Stimulated activated CD4-positive, alpha-beta T cell treated with anti-CD3 and anti-CD28 coated beads, Interleukin-15, amount 100 ng/mL, for 1 hour (primary cell): ENCODE results near the gene EDAR.

Experiments
- DNase-seq, 2 donors: peaks; one replicate each; pipeline ENCODE4 v3.0.0-alpha.2; 2020; ENCODE audit warnings: low read depth in 1 of 2, low spot score in 1 of 2

Gene EDAR

DNA sequence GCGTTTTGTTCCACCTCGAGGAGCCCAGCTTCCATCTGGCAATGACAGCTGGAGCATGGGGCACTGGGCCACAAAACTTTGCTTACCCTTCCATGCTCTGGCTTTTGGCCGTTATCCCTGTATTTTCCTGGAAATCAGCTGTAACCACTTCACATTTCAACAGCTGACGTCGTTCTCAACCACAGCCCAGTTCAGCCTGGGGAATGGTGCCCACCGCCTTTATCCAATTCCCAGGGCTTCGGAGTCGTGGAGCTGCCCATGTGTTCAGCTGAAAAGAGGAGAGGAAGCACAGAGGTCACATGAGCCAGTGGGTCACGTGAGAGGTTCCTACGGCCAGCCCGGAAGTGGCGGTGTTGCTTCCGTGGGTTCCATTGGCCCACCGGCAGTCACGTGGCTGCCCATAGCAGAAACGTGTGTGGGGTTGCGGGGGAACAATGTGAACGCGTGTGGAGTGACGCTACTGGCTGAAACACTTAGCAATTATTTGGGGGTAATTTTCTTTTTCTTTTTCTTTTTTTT lies 16.7 kb upstream of the EDAR start:
- no peak for DNase-seq

DNA sequence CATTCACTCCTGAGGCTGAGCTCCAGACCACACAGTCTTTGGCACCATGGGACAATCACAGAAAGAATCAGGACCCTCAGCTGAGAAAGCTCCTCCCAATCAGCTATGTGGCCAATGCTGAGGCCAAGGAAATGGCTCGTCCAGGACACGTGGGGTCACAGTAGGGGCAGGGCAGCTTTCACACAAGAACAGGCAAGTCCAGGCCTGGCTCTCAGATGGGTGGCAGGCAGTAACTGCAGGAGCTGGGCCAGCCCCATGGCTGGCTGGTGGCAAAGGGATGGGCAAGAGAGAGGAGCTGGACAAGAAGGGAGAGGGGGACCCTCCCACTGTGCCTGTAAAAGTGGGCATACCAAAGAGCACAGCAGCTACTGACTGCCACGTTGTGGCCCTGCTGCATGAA lies 12.2 kb upstream of the EDAR start:
- no peak for DNase-seq

DNA sequence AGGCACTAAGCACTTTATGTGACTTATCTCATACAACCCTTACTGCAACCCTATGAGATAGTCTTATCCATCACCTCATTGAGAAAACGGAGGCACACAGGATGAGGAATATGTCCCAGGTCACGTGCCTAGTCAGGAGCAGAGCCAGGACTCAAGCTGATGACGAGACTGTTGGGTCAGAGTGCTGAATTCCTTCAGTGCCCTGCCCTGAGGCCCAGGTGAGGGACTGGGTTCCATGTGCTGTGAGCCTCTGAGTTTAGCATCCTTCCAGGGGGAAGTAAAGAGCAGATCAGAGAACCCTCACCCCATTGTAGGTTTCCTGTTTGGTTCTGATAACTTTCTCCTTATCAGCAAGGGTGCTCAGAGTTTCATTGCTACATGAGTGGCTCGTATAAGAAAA lies 11.7 kb upstream of the EDAR start:
- no peak for DNase-seq

DNA sequence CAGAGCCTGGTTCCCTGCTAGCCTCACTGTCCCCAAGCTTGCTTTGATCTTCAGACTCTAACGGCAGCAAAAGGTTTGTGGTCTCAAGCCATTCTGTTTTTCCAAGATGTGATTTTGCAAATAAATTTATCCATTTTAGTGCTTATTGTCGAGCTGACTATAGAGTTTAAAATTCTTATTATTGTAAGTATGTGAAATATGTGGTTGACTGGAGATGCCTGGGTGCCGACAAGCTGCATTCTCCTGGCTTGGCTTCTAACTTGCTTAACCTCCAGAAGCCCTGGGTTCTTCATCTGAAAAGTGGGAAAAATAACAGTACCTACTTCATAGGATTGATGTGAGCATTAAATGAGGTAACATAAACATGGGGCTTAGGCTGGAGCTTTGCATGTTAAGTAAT lies 9.9 kb upstream of the EDAR start:
- no peak for DNase-seq

DNA sequence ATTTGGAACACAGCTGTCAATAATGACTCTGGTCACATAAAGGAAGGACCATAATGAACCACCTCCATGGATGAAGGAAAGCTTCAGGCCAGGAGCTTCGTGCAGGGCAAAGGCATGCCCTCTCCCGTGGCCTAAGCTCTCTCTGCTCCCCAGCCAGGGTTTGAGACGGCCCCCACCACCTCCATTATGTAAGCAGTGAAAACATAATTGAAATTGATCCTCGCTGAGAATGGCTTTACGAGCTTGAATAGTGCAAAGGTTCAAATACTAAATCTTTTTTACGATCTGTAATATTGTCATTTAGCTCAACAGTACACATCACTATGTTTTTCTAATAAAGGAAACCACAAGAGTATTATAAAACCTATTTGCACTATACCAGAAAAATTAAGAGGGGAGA lies 5.2 kb upstream of the EDAR start:
- DNase-seq = no peak

DNA sequence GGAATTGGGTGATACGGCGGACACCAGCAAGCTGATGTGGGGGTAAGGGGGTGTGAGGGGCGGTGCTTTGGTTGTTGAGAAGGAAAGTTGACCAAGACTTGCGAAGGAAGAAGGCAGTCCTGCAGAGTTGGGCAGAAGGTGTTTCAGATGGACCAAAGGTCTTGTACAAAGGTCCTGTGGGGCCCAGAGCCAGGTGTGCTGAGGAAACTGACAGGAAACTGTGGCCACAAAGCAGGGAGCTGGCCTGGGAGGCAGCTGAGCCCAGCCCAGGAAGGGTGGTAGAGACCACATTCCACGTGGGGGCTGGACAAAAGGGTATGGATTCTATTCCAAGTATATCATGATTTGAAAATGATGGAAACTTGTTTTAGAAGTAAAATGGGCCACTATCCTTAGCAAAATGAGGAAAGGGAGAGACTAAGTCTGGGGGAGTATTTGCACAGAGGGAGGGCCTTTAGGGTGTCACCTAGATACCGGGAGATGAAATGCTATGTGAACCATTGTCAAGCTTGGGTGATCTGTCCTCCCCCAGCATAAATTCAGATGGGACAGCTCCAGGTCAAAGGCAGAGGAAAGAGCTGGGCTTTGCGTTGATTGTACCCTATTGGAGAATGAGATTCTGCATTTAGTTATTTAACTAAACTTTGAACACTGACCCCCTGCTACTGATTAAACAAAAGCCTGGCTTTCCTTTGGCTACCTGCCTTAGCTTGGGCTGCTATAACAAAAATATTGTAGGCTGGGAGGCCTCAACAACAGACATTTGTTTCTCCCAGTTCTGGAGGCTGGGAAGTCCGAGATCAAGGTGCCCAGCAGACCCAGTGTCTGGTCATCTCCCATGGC lies 4.3 kb upstream of the EDAR start:
- DNase-seq = no peak

DNA sequence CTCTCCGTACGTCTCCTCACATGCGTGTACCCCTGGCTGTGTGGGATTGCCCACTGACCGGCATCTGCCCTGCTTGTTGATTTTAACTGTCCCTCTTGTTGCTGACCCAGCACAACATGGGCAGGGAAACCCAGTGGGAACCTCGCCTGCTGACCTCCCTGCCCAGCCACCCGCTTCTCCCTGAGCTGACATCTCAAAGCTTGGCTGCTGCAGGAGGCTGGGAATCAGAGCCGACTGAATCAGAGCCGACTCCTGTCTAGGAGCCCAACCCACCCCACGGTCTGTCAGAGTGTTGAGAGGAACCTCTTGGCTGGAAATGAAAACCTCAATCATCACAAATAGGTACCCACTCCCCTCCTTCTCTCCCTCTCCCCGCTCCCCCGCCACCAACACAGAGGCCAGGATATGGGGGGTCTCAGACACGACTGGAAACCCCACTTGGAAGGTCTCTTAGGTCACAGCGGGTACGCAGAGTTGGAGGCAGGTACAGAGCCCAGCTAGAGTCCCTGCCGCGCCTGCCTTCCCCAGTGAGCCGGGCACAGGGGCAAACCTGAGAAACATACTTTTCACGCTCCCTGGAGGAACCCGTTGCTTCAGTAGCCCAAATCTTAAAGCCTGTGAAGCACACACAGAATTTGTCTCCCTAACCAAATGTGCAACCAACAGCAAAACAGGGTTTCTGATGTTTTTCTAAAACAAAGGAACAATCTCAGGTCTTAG lies 784 bp downstream of the EDAR start:
- DNase-seq = no peak

DNA sequence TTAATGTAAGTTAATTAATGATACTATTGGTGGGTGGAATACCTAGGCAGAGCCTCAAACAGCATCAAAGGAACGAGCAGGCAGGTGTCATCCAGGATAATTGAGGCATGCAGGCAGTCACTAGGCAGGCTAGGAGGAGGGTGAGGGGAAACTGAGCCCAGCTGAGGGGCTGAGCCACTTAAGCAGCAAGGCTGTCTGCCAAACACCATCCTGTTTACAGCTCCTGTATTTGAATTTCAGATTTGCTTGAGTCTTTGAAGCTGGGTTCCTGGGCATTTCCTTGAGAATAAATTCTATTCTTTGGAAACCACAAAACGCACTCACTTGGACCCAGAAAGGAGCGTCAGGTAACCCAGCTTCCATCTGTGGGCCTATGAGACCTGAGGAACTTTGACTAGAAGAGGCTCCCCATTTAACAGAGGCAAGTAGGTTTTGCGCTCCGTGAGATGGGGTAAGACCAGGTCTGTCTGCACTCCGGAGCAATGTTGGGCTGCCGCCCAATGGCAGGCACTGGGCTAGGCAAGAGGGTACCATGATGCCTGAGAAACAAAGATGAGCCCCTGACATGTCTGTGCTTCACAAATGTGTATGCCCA lies 2.0 kb downstream of the EDAR start:
- DNase-seq = no peak

DNA sequence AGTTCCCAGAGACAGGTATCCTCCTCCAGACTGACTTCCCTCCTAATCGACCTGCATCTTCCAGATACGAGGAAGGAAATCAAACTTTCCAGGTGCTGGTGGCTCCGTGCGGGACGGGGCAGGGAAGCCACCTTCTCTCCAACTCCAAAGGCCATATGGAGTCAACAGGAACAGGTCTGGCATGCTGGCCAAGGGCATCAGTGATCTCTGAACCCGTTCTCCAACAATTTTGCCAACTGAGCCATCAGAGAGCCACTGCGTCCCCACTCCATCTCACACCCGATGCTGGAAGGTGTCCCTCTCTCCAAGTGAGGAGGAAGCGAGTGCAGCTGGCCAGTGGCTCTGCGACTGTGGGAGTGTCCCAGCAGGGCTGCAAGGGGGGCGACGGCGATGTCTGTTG lies 5.4 kb downstream of the EDAR start:
- DNase-seq = no peak

DNA sequence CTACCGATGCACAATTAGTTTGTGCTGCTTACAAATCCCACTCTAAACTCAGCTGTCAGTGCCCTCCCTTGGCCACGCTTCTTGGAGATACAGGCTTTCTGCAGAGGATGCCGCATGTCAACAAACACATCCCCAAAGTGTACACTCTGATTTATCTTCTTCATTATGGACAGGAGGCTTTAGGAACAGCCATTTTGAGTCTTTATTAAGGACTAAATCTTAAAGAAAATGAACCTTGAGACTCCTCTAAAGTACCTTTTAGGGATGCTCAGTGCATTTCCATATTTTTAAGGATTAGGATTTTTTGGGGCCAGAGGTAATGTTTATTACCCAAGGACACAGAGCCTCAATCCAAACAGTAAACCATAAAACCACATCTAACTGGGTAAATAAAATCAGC lies 6.0 kb downstream of the EDAR start:
- no peak for DNase-seq

DNA sequence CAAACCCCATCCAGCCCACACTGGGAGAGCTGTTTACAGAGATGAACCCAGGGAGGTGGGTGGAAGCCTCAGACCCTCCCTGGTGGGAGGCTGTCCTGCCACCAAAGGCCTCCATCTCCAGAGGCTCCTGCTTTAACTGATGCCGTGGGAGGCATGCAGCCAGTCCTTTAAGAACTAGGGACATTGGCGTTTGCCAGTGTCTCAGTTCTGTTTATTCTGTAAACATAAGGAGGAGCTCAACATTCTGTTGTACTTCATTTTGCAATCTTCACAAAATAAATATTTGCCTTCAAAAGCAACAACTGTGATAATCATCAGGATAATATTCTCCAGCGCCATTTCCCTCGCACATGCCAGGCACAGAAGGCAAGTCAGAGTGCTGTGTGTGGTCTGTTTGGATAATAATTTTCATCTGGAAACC lies 6.8 kb downstream of the EDAR start:
- no peak for DNase-seq

DNA sequence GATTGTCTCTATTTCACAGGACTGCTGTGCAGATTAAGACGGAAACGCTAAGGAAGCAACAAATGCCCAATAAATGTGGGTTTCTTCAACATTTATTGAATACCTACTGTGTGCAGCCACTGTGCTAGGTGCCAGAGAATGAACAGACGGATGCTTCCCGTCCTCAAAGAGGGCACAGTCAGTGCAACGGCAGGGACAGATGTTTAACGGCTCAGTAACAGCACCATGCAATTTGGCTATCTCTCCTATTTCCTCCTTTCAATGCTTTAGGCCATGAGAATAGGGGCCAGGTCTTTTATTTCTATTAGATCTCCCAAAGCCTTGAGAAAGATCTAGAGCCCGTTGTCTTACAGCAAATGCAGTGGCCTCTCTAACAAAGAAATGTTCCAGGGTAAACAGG lies 7.2 kb downstream of the EDAR start:
- DNase-seq = no peak

DNA sequence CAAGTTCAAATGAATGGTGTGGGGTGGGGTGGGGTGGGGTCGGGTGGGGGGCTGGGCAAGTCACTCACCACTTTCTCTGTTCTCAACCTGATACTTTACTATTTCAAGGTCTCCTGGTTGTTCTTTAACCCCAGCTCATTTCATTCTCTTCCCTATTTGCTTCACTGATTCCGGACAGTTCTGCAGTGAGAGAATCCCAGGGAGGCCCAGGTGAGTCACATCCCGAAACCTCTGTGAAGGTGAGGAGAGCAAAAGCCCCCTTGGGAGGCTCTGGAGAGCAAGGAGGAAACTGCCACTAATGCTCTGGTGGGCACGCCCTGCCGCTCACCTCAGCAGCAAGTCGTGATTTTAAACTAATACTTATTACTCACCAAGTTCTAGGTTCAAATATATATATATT lies 8.9 kb downstream of the EDAR start:
- no peak for DNase-seq

DNA sequence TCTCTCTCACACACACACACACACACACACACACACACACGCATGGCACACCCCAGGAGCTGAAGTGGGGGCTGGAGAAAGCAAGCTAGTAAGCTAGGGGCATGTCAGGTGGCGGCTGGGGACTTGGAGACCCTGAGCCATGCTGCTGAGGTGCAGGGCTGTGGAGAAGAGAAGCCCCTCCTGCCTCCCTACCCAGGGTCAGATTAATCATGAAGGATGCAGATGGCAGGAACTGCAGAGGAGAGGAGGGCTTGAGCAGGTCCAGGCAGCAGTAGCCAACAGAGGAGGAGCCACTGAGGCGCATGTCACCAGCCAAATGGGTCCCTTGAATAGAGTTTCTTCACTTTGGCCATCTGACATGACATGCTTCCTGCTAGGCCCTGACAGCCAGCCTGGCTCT lies 9.6 kb downstream of the EDAR start:
- DNase-seq = no peak

DNA sequence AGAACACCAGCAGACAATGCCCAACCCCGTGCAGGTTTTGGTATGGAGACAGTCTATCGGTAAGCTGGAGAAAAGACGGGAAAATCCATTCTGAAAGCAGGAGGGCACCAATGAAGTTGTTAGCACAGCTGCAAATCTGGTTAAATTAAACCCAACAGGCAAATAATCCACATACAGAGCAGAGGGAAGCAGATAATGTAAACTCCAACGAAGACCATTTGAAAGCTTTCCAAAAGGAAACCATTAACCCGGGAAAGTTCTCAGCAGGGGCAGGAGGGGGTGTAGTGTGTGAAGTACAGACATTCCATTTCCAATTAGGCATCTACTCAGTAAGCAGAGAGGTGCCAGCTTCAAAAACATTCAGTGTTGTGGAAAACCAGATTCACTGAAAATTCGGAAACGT lies 10.3 kb downstream of the EDAR start:
- DNase-seq = no peak

DNA sequence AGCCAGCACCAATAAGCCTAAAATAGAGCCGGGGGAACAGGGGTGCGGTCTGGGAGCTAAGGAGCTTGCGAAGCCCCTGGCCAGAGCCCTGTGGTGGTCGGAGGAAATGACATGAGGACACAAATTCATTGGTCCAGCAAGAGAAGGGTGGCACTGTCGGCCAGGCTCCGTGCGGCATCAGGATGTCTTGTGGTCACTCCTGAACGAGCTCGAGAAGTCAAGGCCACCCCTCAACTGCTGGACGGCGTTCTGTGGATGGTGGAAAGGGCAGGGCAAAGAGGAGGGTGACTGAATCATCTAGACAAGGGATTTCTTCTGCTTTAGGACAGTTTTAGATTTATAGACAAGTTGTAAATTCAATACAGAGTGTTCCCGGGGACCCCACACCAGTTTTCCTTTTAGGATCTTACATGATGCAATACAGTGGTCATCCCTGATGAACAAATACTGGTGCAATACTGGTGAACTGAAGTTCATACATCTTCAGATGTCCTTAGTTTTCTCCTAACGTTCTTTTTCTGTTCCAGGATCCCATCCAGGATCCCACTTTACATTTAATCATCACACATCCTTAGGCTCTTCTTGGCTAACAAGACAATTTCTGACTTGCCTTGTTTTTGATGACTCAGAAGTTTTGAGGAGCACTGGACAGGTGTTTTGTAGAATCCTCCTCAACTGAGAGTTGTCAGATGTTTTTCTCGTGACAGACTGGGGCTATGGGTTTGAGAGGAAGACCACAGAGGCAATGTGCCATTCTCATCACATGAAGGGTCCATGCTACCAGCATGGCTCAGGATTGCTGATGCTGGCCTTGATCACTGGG lies 13.2 kb downstream of the EDAR start:
- no peak for DNase-seq

DNA sequence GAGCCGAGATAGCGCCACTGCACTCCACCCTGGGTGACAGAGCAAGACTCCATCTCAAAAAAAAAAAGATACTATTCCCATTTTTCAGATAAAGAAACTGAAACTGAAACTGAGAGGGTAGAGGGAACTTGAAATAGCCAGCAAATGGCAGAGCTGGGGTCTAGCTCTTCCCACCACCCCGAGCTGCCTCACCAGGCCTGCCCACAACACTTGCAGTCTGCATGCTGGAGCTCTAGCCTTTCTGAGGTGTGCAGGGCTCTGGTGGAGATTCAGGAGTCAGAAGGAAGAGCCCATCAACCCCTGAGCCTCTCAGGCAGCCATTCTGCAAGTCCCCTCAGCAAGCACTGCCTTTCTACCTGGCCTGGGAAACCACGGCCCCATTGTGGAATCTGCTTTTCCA lies 14.3 kb downstream of the EDAR start:
- no peak for DNase-seq

DNA sequence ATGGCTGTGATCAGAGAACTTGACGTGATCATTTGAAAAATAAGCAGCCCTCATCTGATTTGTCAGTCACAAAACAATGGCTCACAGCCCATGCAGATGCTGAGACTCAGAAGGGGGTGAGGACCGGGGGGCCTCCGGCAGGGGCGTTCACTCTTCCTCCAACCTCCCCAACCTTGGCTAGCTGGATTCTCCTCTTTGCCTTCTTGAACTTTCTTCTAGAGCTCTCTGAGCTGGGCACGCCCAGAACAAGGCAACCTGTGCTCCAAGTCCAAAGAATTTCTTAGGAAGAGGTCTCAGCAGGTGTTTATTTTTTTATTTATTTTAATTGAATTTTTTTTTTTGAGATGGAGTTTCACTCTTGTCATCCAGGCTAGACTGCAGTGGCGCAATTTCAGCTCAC lies 16.4 kb downstream of the EDAR start:
- no peak for DNase-seq

DNA sequence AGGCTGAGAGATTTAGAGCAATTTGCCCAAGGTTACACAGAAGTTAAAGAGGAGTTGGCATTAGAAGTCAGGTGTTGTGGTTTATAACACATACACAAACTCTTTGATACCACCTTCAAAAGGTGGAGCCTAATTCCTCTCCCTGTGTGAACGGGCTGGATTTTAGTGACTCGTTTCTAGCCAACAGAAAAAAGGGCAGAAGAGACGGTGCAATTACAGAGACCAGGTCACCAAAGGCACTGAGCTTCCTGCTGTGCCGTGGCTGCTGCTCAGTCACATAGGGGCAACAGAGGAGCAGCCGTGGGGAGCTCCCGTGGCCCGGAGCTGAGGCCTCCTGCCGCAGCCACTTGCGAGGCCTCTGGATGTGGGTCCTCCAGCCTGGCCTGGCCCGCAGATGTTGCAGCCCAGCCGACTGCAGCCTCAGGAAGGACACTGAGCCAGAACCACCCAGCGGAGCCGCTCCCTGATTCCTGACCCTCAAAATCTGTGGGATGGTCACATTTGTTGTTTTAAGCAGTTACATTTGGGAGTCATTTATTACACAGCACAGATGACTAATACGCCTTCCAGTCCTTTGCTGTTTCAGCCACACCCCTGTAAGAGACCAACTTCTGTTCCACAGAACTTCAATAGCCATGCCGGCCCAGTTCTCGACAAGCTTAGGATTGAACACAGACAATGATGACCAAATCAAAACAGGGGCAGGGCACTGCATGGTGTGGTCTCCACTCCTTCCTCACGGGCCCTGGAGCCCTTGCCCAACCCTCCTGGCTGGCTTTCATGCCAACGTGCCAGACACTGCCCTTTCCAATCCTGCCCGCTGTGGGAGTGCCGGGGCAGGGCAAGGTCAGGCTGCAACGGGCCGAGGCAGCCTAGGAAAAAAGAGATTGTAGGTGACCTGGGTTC lies 17.1 kb downstream of the EDAR start:
- no peak for DNase-seq

DNA sequence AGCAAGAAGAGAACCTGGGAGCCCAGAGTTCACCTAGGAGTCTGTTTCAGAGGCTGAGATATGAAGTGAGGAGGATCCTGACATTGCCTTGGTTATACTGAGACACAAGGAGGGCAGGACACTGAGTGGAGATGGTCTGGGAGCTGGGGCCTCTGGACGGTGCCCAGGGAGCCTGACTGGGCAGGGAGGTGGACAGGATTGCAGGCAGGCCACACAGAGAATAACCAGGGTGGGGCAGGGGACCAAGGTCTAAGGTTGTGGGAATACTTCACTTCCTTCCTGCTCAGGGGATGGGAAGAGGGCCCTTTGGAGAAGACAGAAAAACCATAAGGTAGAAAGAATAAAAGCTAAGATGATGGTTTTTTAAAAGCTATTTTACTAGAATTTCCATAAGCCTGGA lies 18.7 kb downstream of the EDAR start:
- DNase-seq = no peak
